ENCODE data around the gene FAM161B. TPM values are rescaled to one million over a fixed set of nuclear protein-coding genes. Genes with fewer than 3 reads are reported as not detected.
"Not testable (repeated sequence)": the region's sequence is repeated elsewhere in the genome, so short reads cannot be mapped to it uniquely, and the experiment has no call there.

FAM161B gene, protein sequence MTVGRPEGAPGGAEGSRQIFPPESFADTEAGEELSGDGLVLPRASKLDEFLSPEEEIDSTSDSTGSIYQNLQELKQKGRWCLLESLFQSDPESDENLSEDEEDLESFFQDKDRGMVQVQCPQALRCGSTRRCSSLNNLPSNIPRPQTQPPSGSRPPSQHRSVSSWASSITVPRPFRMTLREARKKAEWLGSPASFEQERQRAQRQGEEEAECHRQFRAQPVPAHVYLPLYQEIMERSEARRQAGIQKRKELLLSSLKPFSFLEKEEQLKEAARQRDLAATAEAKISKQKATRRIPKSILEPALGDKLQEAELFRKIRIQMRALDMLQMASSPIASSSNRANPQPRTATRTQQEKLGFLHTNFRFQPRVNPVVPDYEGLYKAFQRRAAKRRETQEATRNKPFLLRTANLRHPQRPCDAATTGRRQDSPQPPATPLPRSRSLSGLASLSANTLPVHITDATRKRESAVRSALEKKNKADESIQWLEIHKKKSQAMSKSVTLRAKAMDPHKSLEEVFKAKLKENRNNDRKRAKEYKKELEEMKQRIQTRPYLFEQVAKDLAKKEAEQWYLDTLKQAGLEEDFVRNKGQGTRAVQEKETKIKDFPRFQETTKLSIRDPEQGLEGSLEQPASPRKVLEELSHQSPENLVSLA
- 1 to 10 TPM; 4.6 to 5.9 TPM for total RNA-seq
- long read RNA-seq, full-length matches to known transcripts, result 3 of 6 reads
- long read RNA-seq, partial matches to known transcripts, result 2 of 6 reads
- long read RNA-seq, other reads (novel, unspliced or antisense), result 1 of 6 reads

DNA sequence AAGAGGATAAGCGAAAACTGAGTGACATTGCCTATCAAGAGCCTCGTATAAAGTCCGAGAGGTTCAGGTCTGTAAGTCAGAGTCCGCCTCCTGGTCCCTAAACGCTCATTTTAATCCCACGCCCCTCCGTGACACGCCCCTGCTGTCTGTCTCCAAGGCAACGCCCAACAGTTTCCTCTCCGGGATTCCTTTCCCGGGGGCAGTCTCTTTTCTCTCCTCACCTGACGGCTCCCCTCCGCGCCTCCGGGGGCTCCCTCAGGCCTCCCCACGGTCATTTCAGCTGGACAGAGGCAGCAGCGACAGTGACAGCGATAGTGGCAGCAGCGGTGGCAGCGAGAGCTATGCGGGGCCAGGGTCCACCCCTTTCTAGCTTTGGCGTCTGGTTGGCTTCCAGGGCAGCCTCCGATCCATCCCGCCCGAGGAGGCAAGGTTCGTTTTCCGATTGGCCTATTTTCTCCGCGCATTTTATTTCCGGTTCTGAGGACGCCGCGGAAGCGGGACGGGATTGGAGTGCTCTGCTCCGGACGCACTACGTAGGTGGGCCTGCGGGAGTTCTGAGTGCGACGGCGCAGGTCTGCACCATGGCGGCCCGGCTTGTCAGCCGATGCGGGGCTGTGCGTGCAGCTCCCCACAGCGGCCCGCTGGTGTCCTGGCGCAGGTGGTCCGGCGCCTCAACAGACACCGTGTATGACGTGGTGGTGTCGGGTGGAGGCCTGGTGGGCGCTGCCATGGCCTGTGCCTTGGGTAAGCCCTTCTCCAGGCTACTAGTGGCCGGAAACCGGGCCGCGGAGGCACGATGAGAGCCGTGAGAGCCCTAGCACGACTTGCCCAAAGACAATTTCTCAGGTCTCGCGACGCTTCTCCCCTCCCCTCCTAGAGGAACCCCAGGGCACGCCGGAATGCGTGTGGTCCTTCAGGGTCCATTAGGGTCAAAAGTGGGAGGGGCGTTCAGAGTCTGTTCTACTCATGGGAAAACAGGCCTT lies at the start of gene FAM161B, which contains the start of gene COQ6:
TSS of gene FAM161B (minus strand) at position 343 of the 983 bp plus-strand sequence. CDS start at position 275, 68 bp downstream.
TSS of gene COQ6 (plus strand) at position 551 of the 983 bp plus-strand sequence. CDS start at position 582, 31 bp downstream.
- intact Hi-C loops (cut with DNase I, micrococcal nuclease), result no loop called here
- peak; percentile 93 to 96 for DNase-seq
- peak; percentile 83 for ATAC-seq

DNA sequence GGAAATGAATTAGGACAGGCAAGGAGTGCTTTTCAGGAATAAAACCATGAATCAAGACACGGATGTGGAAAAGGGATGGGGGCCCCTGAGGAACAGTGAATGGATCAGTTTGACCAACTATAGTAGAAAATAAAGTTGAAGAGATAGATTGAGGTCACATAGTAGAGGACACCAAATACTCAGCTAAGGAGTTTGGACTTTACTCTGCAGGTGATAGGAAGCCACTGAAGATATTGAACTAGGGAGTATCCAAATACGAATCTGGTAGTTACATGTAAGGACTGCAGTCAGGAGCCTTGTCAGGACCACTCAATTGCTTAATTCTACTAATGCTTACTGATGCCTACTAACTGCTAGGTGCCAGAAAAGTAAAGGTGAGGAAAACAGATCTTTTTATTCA lies 48.8 kb upstream of the FAM161B start:
- intact Hi-C loops (cut with DNase I, micrococcal nuclease), result no loop called here
- peak; percentile 36 for ATAC-seq

DNA sequence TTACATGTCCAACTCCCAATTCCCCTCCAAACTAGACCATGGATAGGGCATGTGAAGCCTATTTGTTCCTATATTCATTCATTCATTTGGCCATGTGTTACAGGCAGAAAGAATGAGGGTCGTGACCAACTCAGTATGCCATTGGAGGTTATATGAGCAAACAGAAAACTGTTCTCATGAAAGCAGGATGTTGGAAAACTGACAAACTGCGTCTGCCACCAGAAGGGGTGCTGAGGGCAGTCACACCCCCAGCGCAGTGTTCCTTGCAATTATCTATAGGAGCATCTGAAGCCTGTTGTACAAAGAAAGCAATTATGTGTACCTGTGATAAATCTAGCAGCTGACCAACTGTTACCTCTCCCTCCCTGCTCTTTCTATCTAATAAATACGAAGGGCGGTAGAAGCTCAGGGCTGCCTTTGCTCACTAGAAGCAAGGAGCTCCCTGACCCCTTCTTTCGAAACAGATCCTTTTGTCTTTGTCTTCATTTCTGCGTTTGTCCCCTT lies 48.1 kb upstream of the FAM161B start:
- intact Hi-C loops (cut with DNase I, micrococcal nuclease), result no loop called here
- ATAC-seq, result peak; percentile 47
- DNase-seq, result peak; percentile 62 to 76

More for the DNA sequence above, 48.8 kb upstream of the FAM161B start:
- DNase-seq, result no peak

DNA sequence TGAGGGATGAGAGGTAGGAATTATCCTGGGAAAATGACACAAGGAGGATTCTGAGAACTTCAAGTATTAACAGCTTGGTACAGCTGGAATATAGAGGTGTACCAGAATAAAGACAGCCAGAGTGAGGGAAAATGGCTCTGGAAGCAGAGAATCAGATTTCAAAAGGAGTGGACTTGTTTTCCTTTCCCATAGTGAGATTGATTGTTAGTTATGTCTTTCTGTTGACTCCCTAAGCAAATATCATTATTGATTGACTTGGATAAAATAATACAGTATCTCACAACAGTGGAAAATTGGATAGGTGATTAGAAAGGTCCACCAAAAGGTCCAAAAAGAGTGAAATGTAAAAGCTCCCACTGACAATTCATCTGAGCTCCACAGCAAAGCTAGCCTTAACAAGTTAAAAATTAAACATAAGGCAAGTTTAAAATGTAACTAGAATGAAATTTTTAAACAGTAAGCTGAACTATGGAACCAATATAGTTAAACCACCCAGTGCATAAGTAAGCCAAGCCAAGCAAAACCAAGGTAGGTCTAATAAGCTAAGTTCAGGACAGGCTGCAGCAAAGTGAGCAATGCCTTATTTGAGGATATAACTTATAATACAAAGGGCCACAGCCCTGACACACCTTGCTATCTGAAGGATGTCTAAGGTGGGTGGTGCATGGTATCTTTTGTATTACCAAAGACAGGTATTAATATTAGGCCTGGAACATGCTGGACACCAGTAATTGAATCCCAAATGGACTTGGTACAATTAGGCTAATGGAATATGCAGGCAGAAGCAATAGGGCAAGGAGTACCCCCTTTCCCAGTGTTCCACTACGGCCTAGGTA lies 47.4 kb upstream of the FAM161B start:
- intact Hi-C loops (cut with DNase I, micrococcal nuclease), result no loop called here
- ATAC-seq (peak; percentile 74), DNase-seq (peak in 1 of 2 donors; percentile 57)

DNA sequence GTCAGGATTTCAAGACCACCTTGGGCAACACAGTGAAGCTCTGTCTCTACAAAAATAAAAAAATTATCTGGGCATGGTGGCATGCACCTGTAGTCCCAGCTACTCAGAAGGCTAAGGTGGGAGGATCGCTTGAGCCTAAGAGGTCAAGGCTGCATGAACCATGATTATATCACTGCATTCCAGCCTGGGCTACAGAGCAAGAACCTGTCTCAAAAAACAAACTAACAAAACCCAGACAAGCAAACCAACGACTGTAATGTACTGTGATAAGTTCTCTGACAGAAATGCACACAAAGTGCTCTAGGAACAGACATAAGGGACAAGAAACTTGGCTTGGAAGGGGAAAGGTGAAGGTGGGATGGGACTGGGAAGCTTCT lies 46.8 kb upstream of the FAM161B start:
- intact Hi-C loops (cut with DNase I, micrococcal nuclease), result no loop called here
- DNase-seq, result no peak
- no peak for ATAC-seq

DNA sequence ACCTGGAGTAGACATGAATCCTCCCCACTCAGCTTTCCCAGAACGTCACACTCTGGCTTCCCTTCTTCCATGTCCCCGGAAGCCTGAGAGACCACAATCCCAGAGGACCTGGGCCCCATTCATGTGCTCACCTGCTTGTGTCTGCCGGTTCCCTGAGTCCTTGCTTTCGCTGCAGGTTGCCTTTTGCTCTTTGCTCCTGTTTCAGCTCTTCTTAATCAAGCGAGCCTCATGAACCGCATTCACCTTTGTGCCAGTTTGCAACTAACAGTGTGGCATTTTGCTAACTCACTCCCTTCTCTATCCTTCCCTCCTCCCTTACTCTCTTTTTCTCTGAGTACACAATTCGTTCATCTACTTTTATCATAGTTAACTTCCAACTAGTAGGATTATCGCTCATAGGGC lies 46.1 kb upstream of the FAM161B start:
- ATAC-seq (peak; percentile 55), DNase-seq (peak; percentile 59 to 67)
- intact Hi-C loops (cut with DNase I, micrococcal nuclease), result no loop called here

DNA sequence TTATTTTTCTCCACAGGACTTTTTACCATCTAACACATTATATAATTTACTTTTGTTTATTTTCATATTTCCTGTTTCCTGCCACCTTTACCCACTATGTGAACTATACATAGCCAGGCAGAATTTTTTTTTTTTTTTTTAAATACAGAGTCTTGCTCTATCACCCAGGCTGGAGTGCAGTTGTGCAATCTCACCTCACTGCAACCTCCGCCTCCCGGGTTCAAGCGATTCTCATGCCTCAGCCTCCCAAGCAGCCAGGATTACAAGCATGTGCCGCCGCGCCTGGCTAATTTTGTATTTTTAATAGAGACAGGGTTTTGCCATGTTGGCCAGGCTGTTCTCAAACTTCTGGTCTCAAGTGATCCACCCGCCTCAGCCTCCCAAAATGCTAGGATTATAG lies 45.0 kb upstream of the FAM161B start:
- ATAC-seq, result peak; percentile 46
- intact Hi-C loops (cut with DNase I, micrococcal nuclease), result not testable (repeated sequence)
- DNase-seq, result peak; percentile 62 to 68

DNA sequence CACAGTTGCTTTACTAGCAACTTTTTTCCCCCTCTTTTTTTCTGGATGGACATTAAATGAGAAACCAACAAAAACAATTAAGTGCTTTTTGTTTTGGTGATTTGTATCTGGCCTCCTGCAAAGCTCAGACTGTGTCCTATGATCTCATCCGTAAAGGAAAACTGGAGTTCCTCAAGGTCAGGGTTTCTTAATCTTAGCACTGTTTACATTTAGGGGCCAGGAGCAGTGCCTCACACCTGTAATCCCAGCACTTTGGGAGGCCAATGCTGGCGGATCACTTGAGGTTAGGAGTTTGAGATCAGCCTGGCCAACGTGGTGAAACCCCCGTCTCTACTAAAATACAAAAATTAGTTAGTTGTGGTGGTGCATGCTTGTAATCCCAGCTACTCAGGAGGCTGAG lies 41.2 kb upstream of the FAM161B start:
- ATAC-seq, result no peak
- intact Hi-C loops (cut with DNase I, micrococcal nuclease), result no loop called here

DNA sequence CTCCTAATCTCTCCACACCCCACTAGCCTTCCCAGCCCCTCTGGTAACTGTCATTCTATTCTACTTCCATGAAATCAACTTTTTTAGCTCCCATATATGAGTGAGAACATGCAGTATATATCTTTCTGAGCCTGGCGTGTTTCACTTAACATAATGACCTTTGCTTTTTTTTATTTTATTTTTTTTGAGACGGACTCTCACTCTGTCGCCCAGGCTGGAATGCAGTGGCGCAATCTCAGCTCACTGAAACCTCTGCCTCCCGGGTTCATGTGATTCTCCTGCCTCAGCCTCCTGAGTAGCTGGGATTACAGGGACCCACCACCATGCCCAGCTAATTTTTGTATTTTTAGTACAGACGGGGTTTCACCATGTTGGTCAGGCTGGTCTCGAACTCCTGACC lies 38.8 kb upstream of the FAM161B start:
- DNase-seq; intact Hi-C loops (cut with DNase I, micrococcal nuclease): not testable (repeated sequence)
- ATAC-seq, result peak; percentile 35

More for the DNA sequence above, 41.2 kb upstream of the FAM161B start:
- DNase-seq, result no peak

DNA sequence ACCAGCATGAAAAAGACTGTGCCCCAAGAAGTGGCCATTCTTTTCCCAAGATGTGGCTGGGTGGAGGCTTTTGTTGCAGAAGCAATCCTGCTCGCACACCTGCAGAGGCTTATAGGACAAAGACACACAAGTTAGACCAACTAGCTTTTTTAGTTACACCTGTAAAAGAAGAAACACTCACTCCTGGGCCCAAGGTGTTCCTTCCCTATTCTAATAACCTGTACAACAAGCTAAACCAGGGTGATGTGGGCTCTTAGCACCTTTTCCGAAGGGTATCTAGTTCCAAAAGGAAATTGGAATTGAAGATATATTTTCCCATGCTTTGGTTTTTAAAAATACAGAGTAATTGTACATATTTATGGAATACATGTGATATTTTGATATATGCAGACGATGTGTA lies 38.2 kb upstream of the FAM161B start:
- DNase-seq (no peak), ATAC-seq (peak; percentile 40)
- intact Hi-C loops (cut with DNase I, micrococcal nuclease), result no loop called here

DNA sequence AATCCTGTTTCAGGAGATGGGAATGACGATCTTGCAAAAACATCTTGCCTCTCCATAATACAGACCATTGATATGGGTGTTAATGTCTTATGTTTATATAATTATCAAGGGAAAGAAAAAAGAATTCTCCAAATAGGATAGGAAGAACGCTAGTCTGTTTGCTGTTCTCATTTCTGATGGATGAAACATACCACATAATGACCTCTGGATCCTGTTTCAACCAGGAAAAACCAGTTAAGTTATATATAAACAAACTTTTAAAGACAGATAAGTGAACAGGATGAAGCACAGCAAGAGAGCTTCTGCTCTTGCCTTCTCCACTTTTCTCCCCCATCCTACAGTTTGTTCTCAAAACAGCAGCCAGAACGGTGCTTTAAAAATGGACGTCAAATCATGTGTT lies 28.0 kb upstream of the FAM161B start:
- intact Hi-C loops (cut with DNase I, micrococcal nuclease), result no loop called here
- ATAC-seq (peak; percentile 67), DNase-seq (no peak)

DNA sequence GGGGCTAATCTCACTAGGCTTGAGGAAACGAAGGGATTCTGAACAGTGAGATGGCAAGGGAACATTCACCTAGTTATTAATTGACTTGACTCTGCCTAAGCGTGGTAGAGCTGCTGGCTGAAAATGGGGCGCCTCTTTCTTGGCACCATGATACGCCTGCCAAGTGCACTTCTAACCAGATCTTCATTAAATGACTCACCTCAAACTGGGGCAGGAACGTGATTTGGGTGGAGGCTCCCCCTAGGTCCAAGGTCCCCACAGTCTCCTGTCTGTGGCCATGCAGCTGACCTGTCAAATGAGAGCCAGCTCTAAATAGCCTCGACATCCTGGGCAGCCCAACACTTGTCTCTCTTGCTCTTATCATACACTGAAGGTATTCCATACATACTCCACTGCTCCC lies 26.2 kb upstream of the FAM161B start:
- DNase-seq (no peak), ATAC-seq (peak; percentile 50)
- intact Hi-C loops (cut with DNase I, micrococcal nuclease), result no loop called here

DNA sequence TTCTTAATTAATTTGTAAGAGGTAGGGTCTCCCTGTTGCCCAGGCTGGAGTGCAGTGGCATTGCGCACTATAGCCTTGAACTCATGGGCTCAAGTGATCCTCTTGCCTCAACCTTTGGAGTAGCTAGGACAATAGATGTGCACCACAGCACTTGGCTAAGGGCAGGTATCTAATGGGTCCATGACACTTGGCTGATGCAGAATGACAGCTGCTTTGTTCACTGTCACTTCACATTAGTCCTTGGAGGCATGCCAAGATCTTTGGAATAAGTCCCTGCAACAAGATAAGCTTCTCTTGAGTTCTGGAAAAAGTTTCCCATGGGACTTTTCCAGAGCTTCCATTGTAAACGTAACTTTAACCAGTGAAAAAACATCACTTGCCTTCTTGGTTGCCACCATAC lies 23.6 kb upstream of the FAM161B start:
- no peak for DNase-seq
- intact Hi-C loops (cut with DNase I, micrococcal nuclease), result no loop called here
- ATAC-seq, result peak; percentile 13

DNA sequence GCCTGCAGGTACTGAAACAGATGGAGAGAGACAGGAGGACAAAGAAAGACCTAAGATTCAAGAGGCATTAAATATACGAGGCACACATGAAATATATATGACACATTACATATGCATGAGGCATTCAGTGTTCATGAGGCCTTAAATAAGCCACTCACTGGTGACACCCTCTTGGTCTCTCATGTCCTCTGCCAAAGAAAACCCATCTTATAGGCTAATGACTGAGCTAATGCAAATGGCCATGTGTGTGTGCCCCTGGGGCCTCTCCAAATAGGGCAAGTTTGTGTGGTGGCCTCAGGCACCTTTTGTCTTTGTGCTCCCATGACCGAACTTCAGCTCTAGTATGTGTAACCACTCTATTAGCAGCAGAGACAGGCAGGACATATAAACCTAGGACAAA lies 19.0 kb upstream of the FAM161B start:
- intact Hi-C loops (cut with DNase I, micrococcal nuclease), result no loop called here
- no peak for DNase-seq
- no peak for ATAC-seq

DNA sequence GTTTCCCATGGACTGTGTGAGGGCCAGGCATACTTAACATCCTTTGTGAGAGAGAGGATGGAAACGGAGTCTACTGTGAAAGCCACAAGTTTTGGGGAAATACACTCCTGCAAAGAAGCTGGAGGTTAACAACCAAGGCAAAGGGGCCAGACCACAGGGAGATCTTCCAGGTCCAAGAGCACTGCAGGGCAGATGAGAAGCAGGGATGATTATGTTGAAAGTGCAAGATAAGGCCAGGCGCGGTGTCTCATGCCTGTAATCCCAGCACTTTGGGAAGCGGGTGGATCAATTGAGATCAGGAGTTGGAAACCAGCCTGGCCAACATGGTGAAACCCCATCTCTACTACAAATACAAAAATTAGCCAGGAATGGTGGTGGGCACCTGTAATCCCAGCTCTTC lies 15.3 kb upstream of the FAM161B start:
- ATAC-seq (no peak), DNase-seq (no peak)
- intact Hi-C loops (cut with DNase I, micrococcal nuclease), result no loop called here

DNA sequence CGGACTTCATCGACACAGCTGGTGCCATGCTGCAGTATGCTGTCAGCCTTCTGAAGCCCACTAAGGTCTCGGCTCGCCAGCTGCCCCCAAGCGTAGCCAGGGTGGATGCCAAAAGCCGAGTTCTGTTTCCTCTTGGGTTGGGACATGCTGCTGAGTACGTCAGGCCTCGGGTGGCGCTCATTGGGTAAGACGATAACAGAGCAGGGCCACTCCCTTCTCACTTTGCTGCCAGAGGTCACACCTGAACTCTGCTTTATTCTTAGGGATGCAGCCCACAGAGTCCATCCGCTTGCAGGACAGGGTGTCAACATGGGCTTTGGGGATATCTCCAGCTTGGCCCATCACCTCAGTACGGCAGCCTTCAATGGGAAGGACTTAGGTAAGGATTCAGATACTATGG lies 11.3 kb upstream of the FAM161B start:
- intact Hi-C loops (cut with DNase I, micrococcal nuclease), result no loop called here
- DNase-seq, result no peak
- ATAC-seq, result peak; percentile 58

DNA sequence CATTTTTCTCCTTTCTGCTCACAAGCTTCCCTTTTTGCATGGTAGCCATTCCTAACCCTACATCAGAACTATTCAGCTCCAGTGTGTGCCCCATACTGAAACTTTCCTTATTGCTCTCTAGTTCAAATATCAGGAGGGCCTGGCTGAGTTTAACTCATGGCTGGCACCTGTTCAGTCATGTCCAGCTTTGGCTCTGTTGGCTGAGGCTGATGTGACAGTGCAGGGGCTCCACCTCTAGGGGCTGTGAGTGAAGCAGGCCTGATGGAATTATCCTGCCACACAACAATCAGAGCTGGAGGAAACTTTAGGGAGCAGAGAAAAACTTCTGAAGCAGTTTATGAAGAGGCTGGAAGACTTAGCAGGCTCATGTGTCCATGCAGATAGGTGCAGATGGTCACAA lies 8.7 kb upstream of the FAM161B start:
- ATAC-seq, result peak; percentile 26
- no peak for DNase-seq
- intact Hi-C loops (cut with DNase I, micrococcal nuclease), result no loop called here

DNA sequence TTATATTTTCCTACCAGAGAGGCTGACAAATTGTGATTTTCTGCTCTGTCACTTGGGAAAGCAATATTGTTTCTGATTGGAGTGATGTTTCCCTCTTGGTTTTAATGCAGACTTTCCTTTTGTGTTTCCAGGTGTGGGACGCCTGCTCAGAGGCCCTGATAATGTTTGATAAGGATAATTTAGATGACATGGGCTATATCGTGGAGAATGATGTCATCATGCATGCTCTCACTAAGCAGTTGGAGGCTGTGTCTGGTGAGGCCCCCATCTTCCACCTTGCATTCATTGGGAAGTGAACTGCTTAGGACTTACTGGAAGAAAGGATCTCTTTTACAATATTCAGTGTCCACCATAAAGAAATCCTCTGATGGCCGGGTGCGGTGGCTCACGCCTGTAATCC lies 5.8 kb upstream of the FAM161B start:
- ATAC-seq, result no peak
- intact Hi-C loops (cut with DNase I, micrococcal nuclease), result no loop called here
- DNase-seq, result no peak

Data from left colon (tissue), 2 donors.